Measurements from ENCODE around the gene TROAP.

Gene TROAP

DNA sequence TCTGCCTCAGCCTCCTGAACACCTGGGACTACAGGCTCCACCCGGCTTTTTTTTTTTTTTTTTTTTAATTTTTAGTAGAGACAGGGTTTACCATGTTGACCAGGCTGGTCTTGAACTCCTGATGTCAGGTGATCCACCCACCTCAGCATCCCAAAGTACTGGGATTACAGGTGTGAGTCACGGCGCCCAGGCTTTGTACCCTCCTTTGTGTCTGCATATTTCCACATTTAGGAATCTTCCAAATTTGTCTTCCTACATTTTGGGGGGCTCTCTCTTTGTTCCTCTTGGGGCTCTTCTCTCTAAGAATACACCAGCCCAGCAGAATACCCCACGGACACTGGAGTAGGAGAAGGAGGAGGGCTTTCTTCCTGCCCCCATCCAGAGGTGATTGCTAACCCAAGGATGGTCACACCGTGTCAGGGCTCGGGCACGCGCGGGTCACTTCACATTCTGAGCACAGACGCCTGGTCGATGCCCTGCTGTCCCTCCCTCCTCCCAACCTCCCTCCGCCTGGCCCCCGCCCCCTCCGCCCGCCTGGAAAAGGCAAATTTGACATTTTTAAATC lies 21.5 kb downstream of the TROAP start:
- peak; percentile 26 for DNase-seq (ENCODE audit: low spot score)
- TF ChIP-seq, protein P1, sequence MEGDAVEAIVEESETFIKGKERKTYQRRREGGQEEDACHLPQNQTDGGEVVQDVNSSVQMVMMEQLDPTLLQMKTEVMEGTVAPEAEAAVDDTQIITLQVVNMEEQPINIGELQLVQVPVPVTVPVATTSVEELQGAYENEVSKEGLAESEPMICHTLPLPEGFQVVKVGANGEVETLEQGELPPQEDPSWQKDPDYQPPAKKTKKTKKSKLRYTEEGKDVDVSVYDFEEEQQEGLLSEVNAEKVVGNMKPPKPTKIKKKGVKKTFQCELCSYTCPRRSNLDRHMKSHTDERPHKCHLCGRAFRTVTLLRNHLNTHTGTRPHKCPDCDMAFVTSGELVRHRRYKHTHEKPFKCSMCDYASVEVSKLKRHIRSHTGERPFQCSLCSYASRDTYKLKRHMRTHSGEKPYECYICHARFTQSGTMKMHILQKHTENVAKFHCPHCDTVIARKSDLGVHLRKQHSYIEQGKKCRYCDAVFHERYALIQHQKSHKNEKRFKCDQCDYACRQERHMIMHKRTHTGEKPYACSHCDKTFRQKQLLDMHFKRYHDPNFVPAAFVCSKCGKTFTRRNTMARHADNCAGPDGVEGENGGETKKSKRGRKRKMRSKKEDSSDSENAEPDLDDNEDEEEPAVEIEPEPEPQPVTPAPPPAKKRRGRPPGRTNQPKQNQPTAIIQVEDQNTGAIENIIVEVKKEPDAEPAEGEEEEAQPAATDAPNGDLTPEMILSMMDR (IDR thresholded peaks at IDR 0.05; ENCODE audit: extremely low read depth, missing control alignments) = no peak

DNA sequence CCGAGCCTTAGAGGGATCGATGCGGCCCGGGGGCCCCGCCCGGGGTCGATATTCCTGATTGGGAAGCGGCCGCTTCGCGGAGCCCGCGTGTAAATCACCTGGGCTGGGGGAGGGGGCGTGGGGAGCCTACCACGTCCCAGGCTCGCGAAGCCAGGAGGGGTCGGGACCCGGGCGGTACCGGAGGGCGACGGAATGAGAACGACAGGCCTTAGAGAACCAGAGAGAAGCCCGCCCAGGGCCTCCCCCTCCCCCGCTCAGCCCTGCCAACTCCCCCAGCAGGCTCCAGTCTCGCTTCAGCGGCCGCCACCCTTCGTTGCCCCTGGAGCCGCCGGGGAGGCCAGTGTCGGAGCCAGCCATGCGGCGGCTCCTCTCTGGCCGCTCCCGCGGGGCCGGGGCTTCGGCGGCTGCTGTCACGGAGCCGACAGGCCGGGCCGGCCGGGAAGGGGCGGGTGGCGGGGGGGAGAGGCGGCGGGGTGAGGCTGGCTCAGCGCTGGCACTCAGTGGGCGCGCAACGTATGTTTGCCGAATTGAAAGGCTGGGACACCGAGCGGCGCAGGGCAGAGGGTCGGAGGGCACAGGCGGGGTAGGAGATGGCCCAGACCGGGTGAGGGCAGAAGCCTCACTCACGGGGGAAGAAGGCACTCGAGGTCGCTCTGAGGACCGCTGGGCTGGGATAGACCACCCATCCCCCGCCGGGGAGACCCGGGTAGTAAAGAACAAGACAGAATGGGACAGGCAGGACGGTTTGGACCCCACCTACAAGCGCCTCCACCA lies 22.2 kb downstream of the TROAP start:
- TF ChIP-seq, protein P1 (IDR thresholded peaks at IDR 0.05; ENCODE audit: extremely low read depth, missing control alignments) = no peak
- DNase-seq (ENCODE audit: low spot score) = peak; percentile 81

DNA sequence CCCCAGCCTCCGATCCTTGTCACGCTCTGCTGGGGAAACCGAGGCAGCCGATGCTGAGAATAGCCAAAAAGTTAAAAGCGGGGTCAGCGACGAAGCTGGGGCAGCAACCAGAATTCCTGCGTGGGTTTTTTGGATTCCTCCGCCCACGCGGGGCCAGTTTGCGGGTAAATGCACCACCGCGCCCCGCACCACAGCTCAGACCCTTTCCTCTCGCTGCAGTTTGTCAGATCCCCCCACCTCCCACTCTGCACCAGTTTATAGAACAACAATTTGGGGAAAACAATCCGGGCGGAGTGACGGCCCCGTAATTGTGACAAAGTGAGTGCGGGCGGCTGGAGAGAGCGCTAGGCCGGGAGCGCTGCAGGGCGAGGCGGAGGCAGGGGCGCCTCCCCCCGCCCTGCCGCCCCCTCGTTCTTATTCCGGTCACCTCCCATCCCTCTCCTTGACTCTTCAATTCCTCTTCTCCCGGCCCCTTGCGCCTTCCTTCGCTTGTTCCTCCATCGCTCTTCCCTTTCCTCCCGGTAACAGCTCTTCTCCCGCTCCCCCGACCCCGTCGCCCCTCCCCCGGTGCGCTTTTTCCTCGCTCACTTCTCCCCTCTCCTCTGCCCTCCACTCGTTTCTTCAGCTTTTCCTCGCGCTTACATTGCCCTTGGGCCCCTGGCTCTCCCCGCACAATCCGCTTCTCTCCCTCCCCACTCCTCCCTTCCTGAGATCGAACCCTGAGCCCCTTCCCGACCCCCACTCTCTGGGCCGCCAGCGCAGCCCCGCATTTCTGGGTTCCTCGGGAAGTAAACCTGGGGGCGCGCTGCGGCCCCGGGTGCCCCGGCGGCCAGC lies 23.0 kb downstream of the TROAP start:
- DNase-seq (ENCODE audit: low spot score) = peak; percentile 55
- TF ChIP-seq, protein P1 (IDR thresholded peaks at IDR 0.05; ENCODE audit: extremely low read depth, missing control alignments) = no peak

DNA sequence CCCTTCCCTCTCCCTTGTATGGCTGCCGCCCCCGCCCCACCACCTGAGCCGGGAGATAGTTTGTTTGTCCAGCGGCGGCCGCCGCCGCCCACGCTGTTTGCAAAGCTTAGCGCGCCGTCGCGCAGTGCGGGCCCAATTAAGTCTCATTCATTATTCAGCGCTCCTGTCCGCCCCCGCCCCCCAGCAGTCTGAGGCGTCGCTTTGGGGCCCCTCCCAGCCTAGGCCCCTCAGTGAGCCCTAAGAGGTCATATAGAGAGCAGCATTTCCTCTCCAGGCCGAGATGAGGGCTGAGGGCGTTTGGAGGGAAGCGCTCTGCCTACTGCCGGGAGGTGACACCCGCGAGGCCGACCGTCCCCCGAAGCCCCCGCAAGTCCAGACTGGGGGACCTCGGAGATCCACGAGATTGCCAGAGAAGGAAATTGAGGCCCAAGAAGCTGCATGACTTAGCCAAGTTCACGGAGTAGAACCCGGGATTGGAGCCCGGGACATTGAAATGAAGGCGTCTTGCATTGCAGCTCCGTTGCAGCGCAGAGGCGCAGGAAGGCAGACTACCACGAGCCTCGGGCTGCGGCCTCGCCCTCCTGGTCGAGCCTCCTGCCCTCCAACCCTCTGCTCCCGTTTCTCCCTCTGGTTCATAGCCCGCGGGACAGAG lies 23.7 kb downstream of the TROAP start, which contains the start of gene DNAJC22:
TSS of gene DNAJC22 (plus strand) at position 230 of the 652 bp plus-strand sequence. CDS start 1,985 bp downstream, outside the sequence.
- peak; percentile 80 for DNase-seq (ENCODE audit: low spot score)
- TF ChIP-seq, protein P1 (IDR thresholded peaks at IDR 0.05; ENCODE audit: extremely low read depth, missing control alignments) = no peak

DNA sequence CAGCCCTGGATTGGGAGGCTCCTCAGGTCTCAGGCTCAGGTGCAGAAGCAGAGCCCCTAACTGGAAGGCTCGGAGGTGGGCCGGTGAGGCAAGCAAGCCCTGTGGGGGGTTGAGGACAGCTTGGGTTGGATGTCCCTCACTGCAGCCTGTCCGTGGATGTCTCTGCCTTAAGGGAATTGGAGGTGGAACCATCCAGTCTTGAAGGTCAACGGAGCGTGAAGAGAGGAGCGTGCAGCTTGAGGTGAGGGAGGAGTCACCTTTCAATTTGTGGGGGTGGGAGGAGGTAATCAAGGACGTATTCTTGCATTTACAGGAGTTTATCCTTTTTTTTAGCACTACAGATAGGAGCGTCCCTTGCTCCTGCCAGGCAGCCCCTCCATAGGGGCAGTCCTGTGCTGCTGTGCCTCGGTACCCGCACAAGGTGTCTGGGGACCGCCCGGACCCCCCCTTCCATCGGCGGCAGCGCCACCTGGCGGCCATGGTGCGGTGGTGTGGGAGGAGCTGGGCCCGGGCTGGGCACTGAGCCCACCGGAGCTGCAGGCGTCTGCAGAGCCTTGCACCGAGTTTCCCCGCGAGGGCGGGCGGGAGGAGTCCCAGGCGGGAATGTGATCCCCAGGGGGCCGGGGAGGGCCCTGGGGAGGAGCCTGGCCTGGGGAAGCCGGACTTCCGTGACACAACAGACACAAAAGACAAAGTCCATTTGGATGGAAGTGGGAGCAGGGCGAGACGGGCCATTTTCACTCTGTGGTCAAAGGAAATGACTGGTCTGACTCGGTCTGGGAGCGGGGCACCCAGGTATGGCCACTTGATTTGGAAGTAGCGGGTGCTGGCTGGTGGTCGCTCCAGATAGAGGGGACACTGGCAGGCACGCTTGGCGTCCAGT lies 24.5 kb downstream of the TROAP start:
- TF ChIP-seq, protein P1 (IDR thresholded peaks at IDR 0.05; ENCODE audit: extremely low read depth, missing control alignments) = peak; percentile 95
- DNase-seq (ENCODE audit: low spot score) = peak; percentile 92

DNA sequence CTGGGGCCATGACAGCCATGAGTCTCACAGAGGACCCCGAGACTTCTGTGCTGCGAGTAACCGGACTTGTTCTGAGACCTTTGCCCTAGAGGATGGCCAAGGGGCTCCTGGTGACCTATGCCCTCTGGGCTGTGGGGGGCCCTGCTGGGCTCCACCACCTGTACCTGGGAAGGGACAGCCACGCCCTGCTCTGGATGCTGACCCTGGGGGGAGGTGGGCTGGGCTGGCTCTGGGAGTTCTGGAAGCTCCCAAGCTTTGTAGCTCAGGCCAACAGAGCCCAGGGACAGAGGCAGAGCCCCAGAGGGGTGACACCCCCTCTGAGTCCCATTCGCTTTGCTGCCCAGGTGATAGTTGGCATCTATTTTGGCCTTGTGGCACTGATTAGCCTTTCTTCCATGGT lies 25.7 kb downstream of the TROAP start:
- TF ChIP-seq, protein P1 (IDR thresholded peaks at IDR 0.05; ENCODE audit: extremely low read depth, missing control alignments) = no peak
- DNase-seq (ENCODE audit: low spot score) = no peak
